GM12891 (cell line): ENCODE measurements around the gene DIMT1.

Experiments used
- POLR2A ChIP-seq: IDR thresholded peaks from 2 replicates; pipeline ENCODE4 v1.6.1; 2011; ENCODE audit warnings: low read depth, low read length, control low read depth
- TAF1 ChIP-seq: IDR thresholded peaks from 2 replicates; pipeline ENCODE4 v1.6.1; 2011; ENCODE audit warnings: low read depth, low read length, control low read depth

GRCh38 chr5:62418462-62419076 lies 14.9 kb upstream of the DIMT1 start:
- TF ChIP-seq TAF1 = no peak
- TF ChIP-seq POLR2A = no peak
